Panc1 (cell line): ENCODE measurements around the gene FBXW8.

ENCODE experiments used
- CTCF ChIP-seq: fragments of 450-650 bp; IDR thresholded peaks from 2 replicates; pipeline ENCODE4 v1.5.1; 2017; ENCODE audit warnings: mild to moderate bottlenecking
- POLR2AphosphoS5 ChIP-seq: IDR thresholded peaks from 2 replicates; pipeline ENCODE4 v1.6.1; 2012; ENCODE audit warnings: mild to moderate bottlenecking, low read depth, low read length, moderate library complexity
- REST ChIP-seq, 2 experiments: IDR thresholded peaks; 2 replicates each; pipeline ENCODE4 v1.6.1; 2011 to 2012; ENCODE audit warnings: low read depth in 2 of 2, control low read depth in 1 of 2, low read length in 1 of 2, mild to moderate bottlenecking in 1 of 2, moderate library complexity in 1 of 2; ENCODE audit not compliant: insufficient read depth in 1 of 2
- TCF7L2 ChIP-seq: IDR thresholded peaks from 2 replicates; pipeline ENCODE4 v1.6.1; 2011; ENCODE audit warnings: mild to moderate bottlenecking, low read depth, low read length, inconsistent platforms

- TF ChIP-seq POLR2AphosphoS5 (no peak), CTCF (no peak), REST (IDR thresholded peaks at IDR 0.05; ENCODE audit: insufficient read depth in 1 of 2, low read depth in 2 of 2, low read length in 1 of 2) (no peak), TCF7L2 (no peak)
These were observed 36.3 kb upstream of the FBXW8 start for GRCh38 chr12:116874324-116874995.
